Tibial nerve (tissue), 3 donors: Measurements from ENCODE around the gene INPP5E.

Experiments
- CTCF ChIP-seq, 5 experiments: fragments of 200-600 bp in 3 of 5; fragments of 450-650 bp in 2 of 5; sonication (generic) in 3 of 5; IDR thresholded peaks; one replicate each; pipeline ENCODE4 v1.5.1; 2016 to 2019; ENCODE audit warnings: antibody characterized with exemption in 5 of 5, mild to moderate bottlenecking in 3 of 5, moderate library complexity in 2 of 5
- POLR2A ChIP-seq, 2 donors: fragments of 450-650 bp; IDR thresholded peaks; one replicate each; pipeline ENCODE4 v1.6.1; 2017; ENCODE audit warnings: antibody characterized with exemption in 2 of 2, mild to moderate bottlenecking in 2 of 2, moderate library complexity in 2 of 2

- TF ChIP-seq CTCF (IDR thresholded peaks at IDR 0.05) (no peak), POLR2A (IDR thresholded peaks at IDR 0.05) (no peak)
These were observed 4.0 kb upstream of the INPP5E start for GRCh38 chr9:136443687-136444086.
